ENCODE data around the gene APCDD1.

GRCh38 chr18:10439898-10440297 lies 14.5 kb upstream of the APCDD1 start:
- TF ChIP-seq CTCF (conservative IDR thresholded peaks at IDR 0.05; ENCODE audit: low read depth in 2 of 2): no peak
- no peak for TF ChIP-seq POLR2AphosphoS5 (IDR thresholded peaks at IDR 0.05; ENCODE audit: low read depth)
- no peak for TF ChIP-seq EZH2 (IDR thresholded peaks at IDR 0.05; ENCODE audit: low read depth, unreplicated experiment)
- TF ChIP-seq, protein P1, sequence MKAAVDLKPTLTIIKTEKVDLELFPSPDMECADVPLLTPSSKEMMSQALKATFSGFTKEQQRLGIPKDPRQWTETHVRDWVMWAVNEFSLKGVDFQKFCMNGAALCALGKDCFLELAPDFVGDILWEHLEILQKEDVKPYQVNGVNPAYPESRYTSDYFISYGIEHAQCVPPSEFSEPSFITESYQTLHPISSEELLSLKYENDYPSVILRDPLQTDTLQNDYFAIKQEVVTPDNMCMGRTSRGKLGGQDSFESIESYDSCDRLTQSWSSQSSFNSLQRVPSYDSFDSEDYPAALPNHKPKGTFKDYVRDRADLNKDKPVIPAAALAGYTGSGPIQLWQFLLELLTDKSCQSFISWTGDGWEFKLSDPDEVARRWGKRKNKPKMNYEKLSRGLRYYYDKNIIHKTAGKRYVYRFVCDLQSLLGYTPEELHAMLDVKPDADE (IDR thresholded peaks at IDR 0.05): no peak

All from GM23338 (cell line).